Mesothelial cell of epicardium (in vitro differentiated cells): ENCODE measurements around the gene ELFN1. TPM values are rescaled to one million over a fixed set of nuclear protein-coding genes. Genes with fewer than 3 reads are reported as not detected.

Experiments
- DNase-seq, 2 experiments: peaks; one replicate each; pipeline ENCODE4 v3.0.0; 2021; ENCODE audit warnings: low spot score in 2 of 2; ENCODE audit not compliant: unreplicated experiment in 2 of 2
- H3K27ac Mint-ChIP-seq: 2 replicates; pipeline ENCODE4 v1.8.0; 2021; ENCODE audit warnings: mixed read lengths
- H3K27me3 Mint-ChIP-seq: 2 replicates; pipeline ENCODE4 v1.8.0; 2021; ENCODE audit warnings: low read depth, mixed read lengths
- H3K36me3 Mint-ChIP-seq: 2 replicates; pipeline ENCODE4 v1.8.0; 2021; ENCODE audit warnings: mixed read lengths
- H3K4me1 Mint-ChIP-seq: 2 replicates; pipeline ENCODE4 v1.8.0; 2021; ENCODE audit warnings: mixed read lengths
- H3K4me3 Mint-ChIP-seq: 2 replicates; pipeline ENCODE4 v1.8.0; 2021; ENCODE audit warnings: mild to moderate bottlenecking, moderate library complexity, mixed read lengths
- H3K9me3 Mint-ChIP-seq: 2 replicates; pipeline ENCODE4 v1.8.0; 2021; ENCODE audit warnings: mixed read lengths
- CTCF ChIP-seq: fragments of 200-600 bp; sonication (generic); IDR thresholded peaks from one replicate; pipeline ENCODE4 v1.5.0; 2021; ENCODE audit warnings: antibody characterized with exemption; ENCODE audit not compliant: unreplicated experiment
- total RNA-seq: library from RNA; stranded (reverse); gene quantifications from 3 replicates; pipeline ENCODE4 v1.2.1, GENCODE V29; 2021

The ELFN1 gene
- total RNA-seq, 1 donor from 2014 or later = 13.5 TPM

- peaks cover 26% of the 10 kb centered on the region for H3K27me3 Mint-ChIP-seq
- DNase-seq = no peak
- H3K4me1 Mint-ChIP-seq = peaks cover 4% of the 10 kb centered on the region
These were observed 68.4 kb downstream of the ELFN1 start for GRCh38 chr7:1738511-1738910.

DNA sequence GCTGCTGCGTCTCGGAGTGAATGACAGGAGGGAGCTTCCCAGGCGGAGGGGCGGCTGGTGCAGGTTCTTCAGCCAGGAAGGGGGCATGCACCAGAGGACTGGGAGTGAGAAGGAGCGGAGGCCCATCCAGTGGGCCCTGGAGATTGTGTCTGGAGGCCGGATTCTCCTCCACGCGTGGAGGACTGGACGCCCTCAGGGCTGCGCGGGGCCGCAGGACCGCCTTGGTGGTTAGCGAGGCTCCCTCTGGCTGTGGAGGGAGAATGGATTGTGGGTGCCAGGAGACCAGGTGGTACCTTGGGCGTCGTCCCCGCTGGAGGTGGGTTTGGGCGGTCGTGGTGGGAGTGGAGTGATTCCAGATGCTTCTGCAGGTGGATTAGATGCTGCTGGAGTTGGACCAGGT, 68.9 kb downstream of the ELFN1 start:
- no peaks in the 10 kb centered on the region for H3K9me3 Mint-ChIP-seq
- H3K4me3 Mint-ChIP-seq = no peak overlapping the region
- peaks cover 23% of the 10 kb centered on the region for H3K27me3 Mint-ChIP-seq
- peaks cover 4% of the 10 kb centered on the region for H3K4me1 Mint-ChIP-seq
- TF ChIP-seq CTCF = no peak
- no peak for DNase-seq
- no peaks in the 10 kb centered on the region for H3K36me3 Mint-ChIP-seq
- no peak overlapping the region for H3K27ac Mint-ChIP-seq

More at GRCh38 chr7:1738511-1738910, 68.4 kb downstream of the ELFN1 start:
- Mint-ChIP-seq H3K9me3 (no peaks in the 10 kb centered on the region), H3K36me3 (no peaks in the 10 kb centered on the region), H3K4me3 (no peak overlapping the region), H3K27ac (no peak overlapping the region)
- TF ChIP-seq CTCF = no peak

DNA sequence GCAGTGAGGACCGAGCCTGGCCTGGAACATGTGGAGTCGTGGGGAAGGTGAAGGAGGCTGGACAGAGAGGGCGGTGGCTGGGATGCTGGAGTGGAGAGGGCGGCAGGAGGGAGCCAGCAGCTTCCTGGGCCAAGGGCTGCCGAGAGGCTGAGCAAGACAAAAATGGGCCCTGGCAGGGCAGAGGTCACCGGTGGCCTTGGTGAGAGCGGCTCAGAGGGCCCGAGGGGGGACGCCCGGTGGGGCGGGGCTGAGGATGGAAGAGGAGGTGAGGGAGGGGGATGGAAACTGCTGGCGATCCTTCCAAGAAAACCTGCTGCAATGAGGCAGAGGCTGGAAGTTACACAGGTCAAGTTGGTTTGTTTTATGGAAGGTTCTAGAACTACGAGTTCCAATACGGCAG, 69.5 kb downstream of the ELFN1 start:
- TF ChIP-seq CTCF = no peak
- H3K36me3 Mint-ChIP-seq = peaks cover under 1% of the 10 kb centered on the region
- H3K9me3 Mint-ChIP-seq = no peaks in the 10 kb centered on the region
- peaks cover 23% of the 10 kb centered on the region for H3K27me3 Mint-ChIP-seq
- H3K4me1 Mint-ChIP-seq = peaks cover 4% of the 10 kb centered on the region
- DNase-seq = no peak
- H3K27ac Mint-ChIP-seq = no peak overlapping the region
- H3K4me3 Mint-ChIP-seq = no peak overlapping the region

DNA sequence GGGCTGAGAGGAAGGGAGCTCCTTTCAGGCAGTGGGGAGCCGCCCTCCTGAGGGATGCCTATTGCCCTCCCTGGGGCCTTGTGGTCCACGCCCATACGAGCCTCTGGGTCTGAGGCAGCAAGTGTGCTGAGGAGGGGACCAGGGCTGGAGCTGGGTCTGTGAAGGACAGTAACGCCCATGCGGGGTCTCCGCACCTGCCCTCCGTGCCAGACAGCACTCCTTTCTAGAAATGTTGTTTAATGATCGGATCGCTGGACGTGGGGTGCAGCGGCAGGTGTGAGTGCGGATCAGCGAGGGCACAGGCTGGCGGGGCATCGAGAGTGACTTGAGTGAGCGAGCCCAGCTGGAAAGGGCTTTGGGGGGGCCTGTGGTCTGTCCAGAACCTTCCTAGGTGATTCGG, 70.1 kb downstream of the ELFN1 start:
- Mint-ChIP-seq H3K4me3 (no peak overlapping the region), H3K36me3 (peaks cover 2% of the 10 kb centered on the region), H3K4me1 (peaks cover 4% of the 10 kb centered on the region), H3K27me3 (peaks cover 23% of the 10 kb centered on the region), H3K9me3 (no peaks in the 10 kb centered on the region), H3K27ac (no peak overlapping the region)
- no peak for TF ChIP-seq CTCF
- no peak for DNase-seq

DNA sequence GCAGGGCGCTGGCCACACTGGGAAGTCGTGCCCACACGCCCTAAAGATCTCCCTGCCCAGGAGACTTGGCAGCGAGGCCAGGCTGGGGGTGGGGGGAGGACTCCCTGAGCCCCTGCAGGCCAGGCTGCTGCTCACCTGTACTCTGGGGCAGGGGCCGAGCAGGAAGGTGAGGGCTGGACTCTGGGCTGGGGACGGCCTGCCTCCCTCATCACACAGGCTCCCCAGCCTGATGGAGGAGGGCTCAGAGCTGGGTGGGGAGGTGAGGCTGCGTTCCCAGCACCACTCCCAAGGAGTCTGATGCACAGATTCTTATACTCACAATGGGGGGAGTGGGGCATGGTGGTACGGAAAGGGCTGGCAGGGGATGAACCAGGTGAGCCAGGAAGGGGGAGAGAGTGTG, 71.2 kb downstream of the ELFN1 start:
- Mint-ChIP-seq H3K9me3 (no peaks in the 10 kb centered on the region), H3K4me1 (peaks cover 4% of the 10 kb centered on the region), H3K27ac (no peak overlapping the region), H3K27me3 (peaks cover 21% of the 10 kb centered on the region), H3K4me3 (no peak overlapping the region), H3K36me3 (peaks cover 6% of the 10 kb centered on the region)
- DNase-seq = no peak
- TF ChIP-seq CTCF = no peak
